GM18511 (cell line): Measurements from ENCODE around the gene CAPN10.

ENCODE experiments used
- ATAC-seq: cut with Tn5 transposase; IDR thresholded peaks from one replicate; pipeline ENCODE4 v1.9.1; 2021; ENCODE audit warnings: mild to moderate bottlenecking, moderate library complexity; ENCODE audit not compliant: unreplicated experiment

The CAPN10 gene

GRCh38 chr2:240563951-240564560 lies 22.5 kb upstream of the CAPN10 start:
- ATAC-seq: no peak

DNA sequence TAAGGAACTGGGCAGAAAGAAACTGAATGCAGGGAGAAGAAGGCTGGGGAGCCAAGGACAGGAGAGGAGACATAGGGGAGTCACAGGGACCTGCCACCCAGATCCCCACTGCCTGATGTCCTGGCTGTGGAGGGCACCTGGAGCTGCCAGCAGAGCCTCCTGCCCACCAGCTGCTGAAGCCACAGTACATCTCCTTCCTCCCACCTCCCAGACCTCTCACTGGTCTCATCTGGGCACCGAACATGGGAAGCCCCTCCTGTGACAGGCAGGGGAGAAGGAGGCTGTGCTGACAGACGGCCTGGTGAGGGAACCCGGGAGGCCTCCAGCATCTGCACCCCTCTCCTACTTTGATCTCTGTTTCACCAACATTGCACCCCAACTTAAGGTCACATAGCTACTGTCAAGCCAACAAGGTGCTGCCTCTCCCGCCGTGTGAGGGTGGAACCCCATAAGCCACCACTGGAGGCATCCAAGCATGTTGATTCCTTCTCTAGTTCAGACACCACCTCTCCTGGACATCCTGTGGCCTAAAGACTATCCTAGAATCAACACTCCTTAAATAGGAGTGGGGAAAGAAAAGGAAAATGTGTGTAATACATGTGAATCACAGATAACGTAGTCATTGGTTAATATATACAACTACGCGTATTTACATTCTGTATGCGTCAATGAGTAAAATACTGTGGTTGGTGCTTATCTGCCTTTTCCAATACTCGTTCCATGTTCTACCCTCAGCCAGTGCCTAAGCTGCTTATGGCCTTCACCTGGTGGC lies 21.8 kb upstream of the CAPN10 start:
- ATAC-seq: no peak

- peak; percentile 50 for ATAC-seq
Measured at GRCh38 chr2:240565333-240566202, 21.0 kb upstream of the CAPN10 start.

DNA sequence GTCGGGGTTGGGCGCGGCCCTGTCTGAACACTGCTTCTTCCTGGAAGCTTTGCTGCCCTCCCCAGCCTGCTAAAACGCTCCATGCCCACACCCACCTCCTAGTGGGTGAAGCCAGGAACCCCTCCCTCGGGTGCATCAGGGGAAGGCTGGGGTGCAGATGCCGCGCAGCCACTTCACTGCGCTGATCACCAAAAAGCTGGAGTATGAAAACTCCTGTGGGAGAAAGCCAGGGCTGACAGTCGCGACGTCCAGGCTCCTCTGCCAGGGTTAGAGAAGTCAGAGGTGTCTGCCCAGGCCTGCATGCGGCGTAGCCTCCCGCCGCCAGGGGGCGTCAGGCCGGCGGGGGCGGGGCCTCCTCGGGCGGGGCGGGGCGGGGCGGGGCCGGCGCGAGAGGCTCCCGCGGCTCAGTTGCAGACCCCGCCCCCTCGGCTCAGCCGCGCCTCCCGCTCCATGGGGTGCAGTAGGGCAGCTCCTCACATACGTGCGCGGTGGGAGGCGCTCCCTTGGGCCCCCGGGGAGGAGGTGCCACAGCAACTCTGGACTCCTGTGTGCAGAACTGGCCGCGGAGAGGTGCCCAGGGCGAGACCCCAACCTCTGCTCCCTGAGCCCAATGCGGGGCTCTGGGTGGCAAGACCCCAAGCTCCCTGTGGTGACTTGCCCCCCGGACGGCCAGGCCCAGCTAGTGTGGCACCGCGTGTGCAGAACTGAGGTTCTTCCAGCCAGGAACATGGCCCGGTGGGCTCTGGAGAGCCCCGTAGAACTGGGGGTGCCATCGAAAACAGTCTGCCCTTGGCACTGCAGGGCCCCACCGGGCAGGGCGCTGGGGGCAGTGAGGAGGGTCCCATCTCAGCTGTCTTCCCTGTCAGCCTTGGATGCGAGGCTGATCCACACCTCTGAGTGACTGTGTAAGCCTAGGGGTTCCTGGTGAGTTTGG lies 20.1 kb upstream of the CAPN10 start:
- ATAC-seq: peak; percentile 53

DNA sequence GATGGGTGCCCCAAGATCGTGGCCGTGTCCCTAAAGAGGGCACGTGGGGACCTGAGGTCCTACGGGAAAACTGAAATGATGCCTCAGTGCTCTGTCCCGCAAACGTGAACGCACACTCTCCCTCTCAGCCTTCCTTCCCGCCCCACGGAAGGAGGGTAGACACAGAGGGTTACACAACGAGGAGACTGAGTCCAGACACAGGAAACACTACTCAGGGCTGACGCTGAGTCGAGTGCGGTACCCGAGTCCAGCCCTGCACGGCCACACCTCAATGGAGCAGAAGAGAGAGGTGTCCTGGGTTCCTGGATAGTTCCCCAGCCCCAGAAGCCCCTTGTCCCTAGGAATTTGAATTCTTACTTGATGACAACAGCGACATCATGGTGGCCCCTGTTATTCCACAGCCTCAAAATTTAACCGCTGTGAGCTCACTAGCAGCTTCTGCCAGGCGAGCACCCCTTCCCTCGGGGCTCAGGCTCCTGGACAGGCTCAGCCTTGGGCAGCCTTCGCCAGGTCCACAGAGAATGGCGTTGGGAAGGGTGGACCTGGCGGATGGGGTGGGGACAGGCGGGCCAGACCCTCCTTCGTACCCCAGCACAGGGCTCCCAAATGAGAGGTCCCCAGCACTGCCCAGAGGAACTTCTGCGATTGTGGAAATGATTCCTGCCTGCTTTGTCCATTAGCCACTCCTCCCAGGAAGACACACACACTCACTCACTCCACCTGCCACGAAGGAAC lies 19.2 kb upstream of the CAPN10 start:
- no peak for ATAC-seq

DNA sequence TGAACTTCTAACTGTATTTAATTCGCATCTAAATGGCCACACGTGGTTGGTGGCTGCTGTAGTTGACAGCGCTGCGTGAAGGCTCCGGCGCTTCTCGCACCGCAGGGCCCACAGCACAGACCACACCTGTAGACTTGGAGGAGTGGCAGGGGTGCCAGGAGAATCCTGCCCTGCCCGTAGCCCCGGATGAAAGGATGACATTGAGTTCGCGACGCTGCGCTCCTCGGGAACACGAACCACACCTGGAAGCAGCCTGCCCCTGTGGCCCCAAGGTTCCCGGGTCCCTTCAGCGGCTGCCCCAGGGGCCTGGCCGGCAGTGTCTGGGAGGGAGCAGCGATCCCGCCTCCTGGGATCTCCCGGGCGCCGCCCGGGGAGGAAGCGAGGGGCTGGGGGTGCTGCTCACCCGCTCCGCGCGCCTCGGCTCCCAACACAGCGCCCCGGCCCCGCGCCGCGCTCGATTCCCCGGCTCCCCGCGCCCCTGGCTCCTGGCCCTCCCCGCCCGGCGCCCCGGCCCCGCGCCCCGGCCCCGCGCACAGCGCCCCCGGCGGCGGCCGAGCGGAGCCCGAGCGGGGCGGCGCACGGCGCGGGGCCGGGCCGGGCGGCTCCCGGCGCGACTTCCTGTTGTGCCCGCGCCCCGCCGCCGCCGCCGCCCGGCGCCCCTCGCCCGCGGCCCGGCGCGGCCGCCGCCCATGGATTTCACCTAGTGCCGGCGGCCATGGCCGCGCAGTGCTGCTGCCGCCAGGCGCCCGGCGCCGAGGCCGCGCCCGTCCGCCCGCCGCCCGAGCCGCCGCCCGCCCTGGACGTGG lies 18.5 kb upstream of the CAPN10 start, which contains the start of gene RNPEPL1:
Gene RNPEPL1 (plus strand): TSS at position 613 of the 806 bp plus-strand sequence. CDS start 103 bp downstream, at position 716.
- ATAC-seq: peak; percentile 36

DNA sequence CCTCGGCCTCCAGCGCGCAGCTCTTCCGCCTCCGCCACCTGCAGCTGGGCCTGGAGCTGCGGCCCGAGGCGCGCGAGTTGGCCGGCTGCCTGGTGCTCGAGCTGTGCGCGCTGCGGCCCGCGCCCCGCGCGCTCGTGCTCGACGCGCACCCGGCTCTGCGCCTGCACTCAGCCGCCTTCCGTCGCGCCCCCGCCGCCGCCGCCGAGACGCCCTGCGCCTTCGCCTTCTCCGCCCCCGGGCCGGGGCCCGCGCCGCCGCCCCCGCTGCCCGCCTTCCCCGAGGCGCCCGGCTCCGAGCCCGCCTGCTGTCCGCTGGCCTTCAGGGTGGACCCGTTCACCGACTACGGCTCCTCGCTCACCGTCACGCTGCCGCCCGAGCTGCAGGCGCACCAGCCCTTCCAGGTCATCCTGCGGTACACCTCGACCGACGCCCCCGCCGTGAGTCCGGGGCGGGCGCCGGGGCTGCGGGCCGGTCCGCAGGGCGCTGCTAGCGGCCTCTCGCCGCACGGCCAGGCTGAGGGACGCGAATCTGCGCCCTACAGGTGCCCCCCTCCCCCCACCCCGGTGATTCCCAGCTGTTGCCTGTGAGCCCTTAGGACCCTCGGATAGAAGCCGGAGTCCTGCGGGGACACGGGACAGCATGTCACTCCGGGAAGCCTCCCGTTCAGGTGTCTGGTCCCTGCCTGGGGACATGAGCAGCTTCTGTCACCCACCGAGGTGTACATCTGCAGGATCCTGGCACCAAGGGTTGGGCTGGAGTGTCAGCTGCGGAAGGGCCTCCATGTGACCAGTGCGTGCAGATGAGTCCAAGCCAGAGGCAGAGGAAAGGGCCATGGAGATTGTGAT lies 17.6 kb upstream of the CAPN10 start:
- peak; percentile 20 for ATAC-seq

DNA sequence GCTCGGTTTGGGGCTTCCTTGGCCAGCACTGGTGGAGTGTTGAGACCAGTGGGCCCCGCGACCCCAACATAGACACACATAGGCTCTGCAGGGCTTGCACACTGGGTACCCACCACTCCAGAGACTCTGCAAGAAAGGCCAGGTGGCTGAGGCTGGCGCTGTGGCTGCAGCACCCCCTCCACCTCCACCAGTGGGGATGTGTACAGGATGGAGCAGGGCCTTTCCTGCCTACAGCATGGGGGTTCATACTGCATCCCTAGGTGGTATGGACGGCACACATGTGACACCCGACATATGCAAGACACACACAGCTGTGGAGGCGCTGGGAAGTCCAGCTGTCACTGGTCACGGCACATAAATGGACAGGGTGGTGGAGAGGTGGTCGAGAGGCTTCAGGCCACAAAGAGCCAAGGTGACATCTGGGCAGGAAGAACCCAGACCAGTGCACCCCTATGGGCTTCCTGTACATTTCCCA lies 17.0 kb upstream of the CAPN10 start:
- ATAC-seq: no peak

DNA sequence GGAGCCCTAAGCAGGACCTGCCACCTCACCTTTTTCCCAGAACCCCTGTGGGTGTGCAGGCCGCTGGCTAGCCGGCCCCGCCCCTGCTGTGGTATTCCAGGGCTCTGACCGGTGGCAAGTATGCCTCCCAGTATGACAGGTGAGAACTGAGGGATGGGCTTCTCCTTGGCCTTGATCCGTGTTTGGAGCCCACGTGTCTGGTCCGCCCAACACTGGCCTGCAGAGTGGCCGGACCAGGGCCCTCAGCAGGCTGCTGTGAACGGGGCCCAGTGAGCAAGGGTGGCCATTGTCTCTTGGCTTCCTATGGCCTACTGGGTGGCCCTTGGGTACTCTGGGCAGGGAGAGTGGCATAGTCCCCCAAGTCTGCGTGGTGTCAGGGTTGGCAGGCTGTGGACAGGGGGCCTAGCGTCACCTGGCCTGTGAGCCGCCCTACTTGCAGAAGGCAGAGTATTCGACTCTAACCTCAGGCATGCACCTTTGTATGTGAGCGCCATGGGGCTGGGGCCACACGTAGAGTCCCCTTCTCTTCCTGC lies 16.5 kb upstream of the CAPN10 start:
- ATAC-seq: no peak

DNA sequence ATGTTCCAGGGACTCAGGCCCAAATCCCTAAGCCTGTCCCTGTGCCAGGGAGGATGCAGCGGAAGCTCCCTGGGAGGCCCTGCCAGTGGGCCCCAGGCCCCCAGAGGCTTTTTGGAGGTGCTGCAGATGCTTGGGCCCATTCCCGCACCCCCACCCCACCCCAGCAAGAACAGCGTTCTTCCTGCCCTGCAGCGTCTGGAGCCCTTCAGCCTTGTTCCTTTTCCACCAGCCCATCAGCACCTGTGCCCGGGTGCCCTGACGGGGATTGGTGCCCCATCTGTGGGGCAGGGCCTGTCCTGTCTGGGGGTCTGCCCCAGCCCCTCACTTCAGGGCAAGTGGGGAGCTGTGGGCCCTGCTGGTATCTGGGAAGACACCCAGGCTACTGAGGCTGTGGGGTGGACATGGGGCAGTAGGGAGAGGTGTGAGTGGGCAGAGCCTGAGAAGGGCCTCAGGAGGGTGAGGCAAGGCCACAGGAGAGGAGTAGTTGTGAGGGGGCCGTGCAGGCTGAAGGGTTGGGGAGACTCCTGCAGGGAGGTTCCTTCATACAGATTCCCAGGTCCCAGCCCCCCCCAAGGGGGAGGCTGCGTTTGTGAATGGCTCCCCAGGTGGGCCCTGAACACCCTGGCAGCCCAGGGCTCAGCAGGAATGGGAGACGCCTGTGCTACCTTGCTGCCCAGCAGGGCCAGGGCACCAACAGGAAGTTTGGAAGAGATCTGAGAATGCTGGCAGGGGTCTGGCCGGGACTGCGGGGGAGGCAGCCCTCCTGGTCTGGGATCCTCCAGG lies 15.8 kb upstream of the CAPN10 start:
- no peak for ATAC-seq

GRCh38 chr2:240571314-240571973 lies 15.1 kb upstream of the CAPN10 start:
- no peak for ATAC-seq

- ATAC-seq: no peak
Measured at GRCh38 chr2:240572141-240573031, 14.1 kb upstream of the CAPN10 start.

DNA sequence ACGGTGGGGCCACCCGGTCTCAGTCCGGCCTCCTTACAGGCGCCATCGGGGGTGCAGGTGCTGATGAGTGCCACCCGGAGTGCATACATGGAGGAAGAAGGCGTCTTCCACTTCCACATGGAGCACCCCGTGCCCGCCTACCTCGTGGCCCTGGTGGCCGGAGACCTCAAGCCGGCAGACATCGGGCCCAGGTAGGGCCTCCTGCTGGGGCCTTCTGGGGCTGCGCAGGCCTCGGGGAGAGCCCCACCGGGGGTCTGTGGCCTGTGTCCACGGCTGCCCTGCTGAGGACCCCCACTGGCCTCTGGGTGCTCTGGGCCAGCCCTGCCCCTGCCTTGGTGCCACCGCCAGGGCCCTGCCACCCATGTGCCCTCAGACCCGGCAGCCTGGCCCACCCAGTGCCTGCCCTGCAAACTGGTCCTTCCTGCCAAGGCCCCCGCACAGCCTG lies 13.4 kb upstream of the CAPN10 start:
- no peak for ATAC-seq

GRCh38 chr2:240573516-240574385 lies 12.8 kb upstream of the CAPN10 start:
- no peak for ATAC-seq
